GM12865 (cell line): ENCODE measurements around the gene SETDB2.

Experiments
- DNase-seq: peaks from one replicate; pipeline ENCODE4 v3.0.0; 2010; ENCODE audit warnings: low read depth
- H3K4me3 ChIP-seq: 2 replicates; pipeline ENCODE4 v1.5.1; 2011; ENCODE audit warnings: mild to moderate bottlenecking, low read depth, low read length, control low read depth
- TF ChIP-seq, protein P1 (sequence below): IDR thresholded peaks from 2 replicates; pipeline ENCODE4 v1.5.1; 2011; ENCODE audit warnings: low read length, control low read depth, low read depth, inconsistent platforms; ENCODE audit not compliant: insufficient read depth; ENCODE audit errors: missing control alignments

SETDB2 gene

DNA sequence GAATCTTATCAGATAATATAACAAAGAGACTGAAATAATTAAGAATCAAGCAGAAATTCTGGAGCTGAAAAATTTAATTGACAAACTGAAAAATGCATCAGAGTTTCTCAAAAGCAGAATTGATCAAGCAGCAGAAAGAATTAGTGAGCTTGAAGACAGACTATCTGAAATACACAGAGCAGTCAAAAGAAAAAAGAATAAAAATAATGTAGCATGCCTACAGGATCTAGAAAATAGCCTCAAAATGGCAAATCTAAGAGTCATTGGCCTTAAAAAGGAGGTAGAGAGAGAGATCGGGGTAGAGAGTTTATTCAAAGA is 39.4 kb upstream of the SETDB2 start:
- no peak overlapping the region for H3K4me3 ChIP-seq
- TF ChIP-seq, protein P1, sequence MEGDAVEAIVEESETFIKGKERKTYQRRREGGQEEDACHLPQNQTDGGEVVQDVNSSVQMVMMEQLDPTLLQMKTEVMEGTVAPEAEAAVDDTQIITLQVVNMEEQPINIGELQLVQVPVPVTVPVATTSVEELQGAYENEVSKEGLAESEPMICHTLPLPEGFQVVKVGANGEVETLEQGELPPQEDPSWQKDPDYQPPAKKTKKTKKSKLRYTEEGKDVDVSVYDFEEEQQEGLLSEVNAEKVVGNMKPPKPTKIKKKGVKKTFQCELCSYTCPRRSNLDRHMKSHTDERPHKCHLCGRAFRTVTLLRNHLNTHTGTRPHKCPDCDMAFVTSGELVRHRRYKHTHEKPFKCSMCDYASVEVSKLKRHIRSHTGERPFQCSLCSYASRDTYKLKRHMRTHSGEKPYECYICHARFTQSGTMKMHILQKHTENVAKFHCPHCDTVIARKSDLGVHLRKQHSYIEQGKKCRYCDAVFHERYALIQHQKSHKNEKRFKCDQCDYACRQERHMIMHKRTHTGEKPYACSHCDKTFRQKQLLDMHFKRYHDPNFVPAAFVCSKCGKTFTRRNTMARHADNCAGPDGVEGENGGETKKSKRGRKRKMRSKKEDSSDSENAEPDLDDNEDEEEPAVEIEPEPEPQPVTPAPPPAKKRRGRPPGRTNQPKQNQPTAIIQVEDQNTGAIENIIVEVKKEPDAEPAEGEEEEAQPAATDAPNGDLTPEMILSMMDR, result no peak
- no peak for DNase-seq

GRCh38 chr13:49407068-49407467 is 37.0 kb upstream of the SETDB2 start:
- H3K4me3 ChIP-seq, result no peak overlapping the region
- TF ChIP-seq, protein P1, result no peak
- DNase-seq, result no peak

GRCh38 chr13:49407936-49408335 is 36.1 kb upstream of the SETDB2 start:
- H3K4me3 ChIP-seq, result no peak overlapping the region
- TF ChIP-seq, protein P1, result no peak
- no peak for DNase-seq

DNA sequence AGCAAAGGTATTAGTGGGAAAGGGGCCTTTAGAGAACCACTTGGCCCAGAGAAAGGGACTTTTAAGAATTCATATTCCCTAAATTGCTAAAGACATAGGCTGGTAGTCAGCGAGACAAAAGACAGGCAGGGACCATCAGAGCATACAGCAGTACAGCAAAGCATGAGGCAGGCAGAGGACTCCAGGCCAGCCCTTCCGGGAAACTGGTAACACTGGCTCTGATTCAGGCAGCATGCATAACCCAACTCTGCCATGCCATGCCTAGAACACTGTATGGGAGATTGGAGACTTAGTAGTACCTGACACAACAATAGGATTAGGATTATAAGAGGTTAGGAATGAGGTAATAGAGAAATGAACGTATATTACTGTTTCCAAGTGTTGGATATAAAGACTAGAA is 35.1 kb upstream of the SETDB2 start:
- TF ChIP-seq, protein P1, result no peak
- H3K4me3 ChIP-seq, result no peak overlapping the region
- DNase-seq, result no peak

GRCh38 chr13:49410006-49410405 is 34.1 kb upstream of the SETDB2 start:
- H3K4me3 ChIP-seq, result no peak overlapping the region
- no peak for DNase-seq
- TF ChIP-seq, protein P1, result no peak

GRCh38 chr13:49410477-49410876 is 33.6 kb upstream of the SETDB2 start:
- DNase-seq, result no peak
- TF ChIP-seq, protein P1, result no peak
- no peak overlapping the region for H3K4me3 ChIP-seq

- TF ChIP-seq, protein P1, result no peak
- DNase-seq, result no peak
- H3K4me3 ChIP-seq, result no peak overlapping the region
Observed at GRCh38 chr13:49411353-49411752, 32.7 kb upstream of the SETDB2 start.
